Sciatic nerve (tissue), 2 donors: Measurements from ENCODE around the gene NUP188. TPM values are rescaled to one million over a fixed set of nuclear protein-coding genes. Genes with fewer than 3 reads are reported as not detected.
"Not testable (repeated sequence)": the region's sequence is repeated elsewhere in the genome, so short reads cannot be mapped to it uniquely, and the experiment has no call there.

Experiments used
- ATAC-seq: fragments of 200-7000 bp; cut with Tn5 transposase; one replicate; pipeline ENCODE4 v1.9.1; 2020; ENCODE audit warnings: mild to moderate bottlenecking, moderate library complexity
- DNase-seq: peaks from one replicate; pipeline ENCODE4 v3.0.0-alpha.2; 2020; ENCODE audit warnings: low spot score
- intact Hi-C: fragments of 100-400 bp; cut with DNase I; formaldehyde crosslinking; loops from one replicate; pipeline ENCODE4 v1.14.2; 2022
- total RNA-seq: library from RNA; stranded (reverse); fragmentation: NEBNext Ultra II Directional; extraction: Animal tissue kit (Norgen Biotek cat#: 25700); gene quantifications from one replicate; pipeline ENCODE4 v1.2.1, GENCODE V29; 2021
- donor health status: DM: no; HTN: no; CAD: no.
- donor health status: DM: no; HTN: no; CAD: no.

The NUP188 gene
- total RNA-seq, 1 donor from 2014 or later, result 46.4 TPM

DNA sequence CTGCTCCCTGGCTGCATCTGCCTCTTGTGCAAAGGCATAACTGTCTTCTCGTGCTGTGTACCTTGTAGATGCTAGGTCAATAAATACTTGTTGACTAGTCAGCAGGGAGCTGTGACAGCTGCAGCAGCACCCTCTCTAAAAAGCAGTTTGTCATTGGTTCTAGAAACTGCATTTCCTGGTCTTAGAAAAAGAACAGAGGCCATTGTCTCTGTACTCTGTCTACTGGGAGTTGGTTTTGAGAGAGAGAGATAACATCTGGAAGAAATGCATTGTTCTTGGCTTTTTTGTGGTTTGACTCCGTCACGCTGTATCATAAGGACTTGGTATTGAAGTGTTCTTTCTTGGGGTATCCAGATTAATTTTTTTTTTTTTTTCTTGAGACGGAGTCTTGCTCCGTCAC, 48.3 kb downstream of the NUP188 start:
- DNase-seq, result no peak
- ATAC-seq, result peak; percentile 60
- intact Hi-C loops, result no loop called here

DNA sequence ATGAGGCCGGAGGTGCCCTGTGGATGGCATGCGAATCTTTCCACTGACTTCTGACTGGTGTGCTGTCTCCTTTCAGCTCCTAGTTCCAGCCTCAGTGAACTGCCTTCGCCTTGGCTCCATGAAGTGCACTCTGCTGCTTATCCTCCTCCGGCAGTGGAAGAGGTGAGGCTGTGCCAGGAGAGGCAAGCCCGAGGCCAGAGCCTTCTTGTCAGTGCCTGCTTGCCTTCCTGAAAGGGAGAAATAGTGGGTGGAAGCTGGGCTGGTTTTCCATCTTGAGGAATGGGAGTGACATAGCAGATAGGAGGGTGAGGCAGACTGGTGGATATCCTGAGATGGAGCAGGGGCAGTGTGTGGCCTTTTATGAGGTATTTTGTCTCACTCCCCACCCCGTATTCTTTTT, 51.0 kb downstream of the NUP188 start:
- intact Hi-C loops, result no loop called here
- DNase-seq, result no peak
- no peak for ATAC-seq

DNA sequence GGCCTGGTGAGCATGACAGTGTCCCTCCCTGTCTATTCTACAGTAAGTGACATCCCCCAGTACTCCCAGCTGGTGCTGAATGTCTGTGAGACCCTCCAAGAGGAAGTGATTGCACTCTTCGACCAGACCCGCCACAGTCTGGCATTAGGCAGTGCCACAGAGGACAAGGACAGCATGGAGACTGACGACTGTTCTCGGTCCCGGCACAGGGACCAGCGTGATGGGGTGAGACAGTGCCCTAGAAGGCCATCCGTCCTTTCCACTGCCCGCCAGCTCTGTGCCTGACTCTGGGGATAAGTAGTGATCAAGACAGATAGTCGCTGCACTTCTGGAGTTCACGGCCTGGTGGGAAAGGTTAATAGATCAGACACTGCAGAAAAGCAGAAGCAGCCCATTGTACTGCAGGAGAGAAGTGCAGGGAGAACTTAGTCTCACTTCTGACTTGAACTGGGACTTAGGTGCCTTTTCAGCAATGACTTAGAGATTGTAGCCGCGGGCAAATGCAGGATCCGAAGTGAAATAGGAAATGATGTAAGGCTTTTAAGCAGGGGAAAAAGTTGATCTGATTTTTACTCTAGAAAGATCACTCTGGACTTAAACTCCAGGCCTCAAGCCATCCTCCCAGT, 52.2 kb downstream of the NUP188 start:
- ATAC-seq, result no peak
- intact Hi-C loops, result no loop called here
- DNase-seq, result no peak

DNA sequence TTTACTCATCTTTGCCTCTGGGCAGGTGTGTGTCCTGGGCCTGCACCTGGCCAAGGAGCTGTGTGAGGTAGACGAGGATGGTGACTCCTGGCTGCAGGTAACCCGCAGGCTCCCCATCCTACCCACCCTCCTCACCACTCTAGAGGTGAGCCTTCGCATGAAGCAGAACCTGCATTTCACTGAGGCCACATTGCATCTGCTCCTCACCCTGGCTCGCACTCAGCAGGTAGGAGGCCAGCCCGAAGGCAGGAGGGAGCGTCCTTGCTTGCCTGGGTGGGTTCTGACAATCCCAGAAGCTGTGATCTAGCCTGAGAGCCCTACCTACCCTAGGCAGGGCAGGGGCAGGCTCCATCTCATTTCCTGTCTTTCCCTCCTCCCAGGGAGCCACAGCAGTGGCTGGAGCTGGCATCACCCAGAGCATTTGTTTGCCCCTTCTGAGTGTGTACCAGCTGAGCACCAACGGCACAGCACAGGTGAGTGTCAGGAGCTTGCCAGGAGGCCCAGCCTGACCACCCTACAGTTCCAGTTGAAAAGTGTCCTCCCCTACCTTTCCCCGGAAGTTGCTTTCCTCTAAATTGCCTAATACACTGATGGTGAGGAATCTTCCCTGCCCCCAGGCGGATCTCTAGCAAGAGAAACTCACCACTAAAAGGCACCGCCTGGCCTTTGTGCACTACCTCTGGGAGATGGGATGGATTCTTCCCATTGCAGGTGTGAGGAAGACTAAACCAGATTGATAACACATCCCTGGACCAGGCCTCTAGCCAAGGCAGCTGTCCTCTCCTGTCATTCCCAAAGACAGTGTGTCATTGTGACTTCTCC, 54.2 kb downstream of the NUP188 start:
- ATAC-seq, result no peak
- DNase-seq, result no peak
- intact Hi-C loops, result no loop called here

DNA sequence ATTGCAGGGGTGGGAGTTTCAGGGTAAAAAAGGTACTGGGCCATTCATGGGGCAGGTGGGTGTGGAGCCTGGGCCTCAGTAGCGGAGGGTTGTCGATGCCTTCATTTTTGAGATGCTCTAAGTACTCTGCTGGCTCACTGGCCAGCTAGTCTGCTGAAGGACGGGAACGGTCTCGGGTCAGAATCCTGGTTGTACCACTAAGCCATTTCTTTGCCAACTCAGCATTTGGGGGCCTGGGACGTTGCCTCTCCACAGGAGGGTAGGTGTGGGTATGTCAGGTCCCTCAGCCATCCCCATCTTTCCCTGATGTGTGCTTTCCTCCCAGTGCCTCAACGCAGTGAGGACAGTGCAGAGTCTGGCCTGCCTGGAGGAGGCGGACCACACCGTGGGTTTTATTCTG, 55.5 kb downstream of the NUP188 start:
- DNase-seq (no peak), ATAC-seq (no peak)
- intact Hi-C loops, result no loop called here

DNA sequence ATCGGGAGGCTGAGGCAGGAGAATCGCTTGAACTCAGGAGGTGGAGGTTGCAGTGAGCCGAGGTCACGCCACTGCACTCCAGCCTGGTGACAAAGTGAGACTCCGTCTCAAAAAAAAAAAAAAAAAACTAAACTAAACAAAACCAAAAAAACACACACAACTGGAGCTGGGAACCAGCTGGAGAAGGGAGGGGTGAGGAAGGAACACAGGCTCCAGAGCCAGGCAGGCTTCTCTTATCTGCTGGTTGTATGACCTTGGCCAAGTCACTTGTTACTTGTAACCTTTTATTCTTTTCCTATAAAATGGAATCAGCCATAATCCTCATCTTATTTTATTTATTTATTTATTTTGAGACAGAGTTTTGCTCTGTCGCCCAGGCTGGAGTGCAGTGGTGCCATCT, 56.7 kb downstream of the NUP188 start:
- DNase-seq, ATAC-seq, intact Hi-C loops: not testable (repeated sequence)

DNA sequence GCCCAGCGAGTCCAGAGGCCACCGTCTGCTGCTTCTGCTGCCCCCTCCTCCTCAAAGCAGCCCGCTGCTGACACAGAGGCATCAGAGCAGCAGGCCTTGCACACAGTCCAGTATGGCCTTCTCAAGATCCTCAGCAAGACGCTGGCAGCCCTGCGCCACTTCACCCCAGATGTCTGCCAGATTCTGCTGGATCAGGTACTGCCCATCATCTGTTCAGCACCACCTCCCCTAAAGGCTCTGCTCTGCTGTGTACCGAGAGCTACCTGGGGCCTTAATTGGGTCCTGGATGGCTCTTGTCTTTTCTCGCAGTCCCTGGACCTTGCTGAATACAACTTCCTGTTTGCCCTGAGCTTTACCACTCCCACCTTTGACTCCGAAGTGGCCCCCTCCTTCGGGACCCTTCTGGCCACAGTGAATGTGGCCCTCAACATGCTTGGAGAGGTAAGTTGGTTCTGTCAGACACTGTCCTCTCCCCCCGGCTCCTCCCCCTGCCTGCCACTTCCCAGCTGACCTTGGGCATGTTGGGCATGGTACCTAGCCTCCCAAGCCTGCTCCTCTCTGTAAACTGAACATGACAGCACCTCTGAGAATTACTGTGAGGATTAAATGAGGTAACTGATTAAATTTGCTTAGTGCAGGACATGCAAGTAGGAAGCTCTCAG, 58.0 kb downstream of the NUP188 start:
- no peak for ATAC-seq

DNA sequence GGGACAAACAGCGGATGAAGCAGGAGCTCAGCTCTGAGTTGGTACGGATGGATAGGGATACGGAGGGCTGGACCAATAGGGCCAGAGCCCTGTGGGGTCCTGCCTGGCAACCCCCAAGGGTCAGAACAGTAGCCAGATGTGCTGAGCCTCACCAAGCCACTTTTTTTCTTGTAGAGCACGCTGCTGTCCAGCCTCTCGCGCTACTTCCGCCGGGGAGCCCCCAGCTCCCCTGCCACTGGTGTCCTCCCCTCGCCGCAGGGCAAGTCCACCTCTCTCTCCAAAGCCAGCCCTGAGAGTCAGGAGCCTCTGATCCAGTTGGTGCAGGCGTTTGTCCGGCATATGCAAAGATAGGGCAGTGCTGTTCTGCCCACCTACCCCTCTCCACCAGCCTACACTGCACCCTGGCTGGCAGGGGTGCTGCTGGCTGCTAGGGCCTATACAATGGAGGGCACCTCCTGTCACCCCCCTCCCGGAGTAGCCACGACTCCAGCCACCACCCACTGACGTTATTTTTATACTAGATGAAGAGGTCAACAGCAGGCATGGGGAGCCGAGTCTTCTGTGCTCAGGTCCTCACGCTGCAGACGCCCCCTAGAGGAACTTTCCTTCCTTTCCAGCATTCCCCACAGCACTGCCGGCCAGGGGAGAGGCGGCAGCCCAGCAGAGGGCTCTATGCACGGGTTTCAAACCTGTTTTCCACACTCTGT, 59.0 kb downstream of the NUP188 start:
- intact Hi-C loops, result no loop called here
- peak; percentile 82 for DNase-seq
- peak; percentile 90 for ATAC-seq

More for the DNA sequence above, 58.0 kb downstream of the NUP188 start:
- no peak for DNase-seq
- intact Hi-C loops, result no loop called here

DNA sequence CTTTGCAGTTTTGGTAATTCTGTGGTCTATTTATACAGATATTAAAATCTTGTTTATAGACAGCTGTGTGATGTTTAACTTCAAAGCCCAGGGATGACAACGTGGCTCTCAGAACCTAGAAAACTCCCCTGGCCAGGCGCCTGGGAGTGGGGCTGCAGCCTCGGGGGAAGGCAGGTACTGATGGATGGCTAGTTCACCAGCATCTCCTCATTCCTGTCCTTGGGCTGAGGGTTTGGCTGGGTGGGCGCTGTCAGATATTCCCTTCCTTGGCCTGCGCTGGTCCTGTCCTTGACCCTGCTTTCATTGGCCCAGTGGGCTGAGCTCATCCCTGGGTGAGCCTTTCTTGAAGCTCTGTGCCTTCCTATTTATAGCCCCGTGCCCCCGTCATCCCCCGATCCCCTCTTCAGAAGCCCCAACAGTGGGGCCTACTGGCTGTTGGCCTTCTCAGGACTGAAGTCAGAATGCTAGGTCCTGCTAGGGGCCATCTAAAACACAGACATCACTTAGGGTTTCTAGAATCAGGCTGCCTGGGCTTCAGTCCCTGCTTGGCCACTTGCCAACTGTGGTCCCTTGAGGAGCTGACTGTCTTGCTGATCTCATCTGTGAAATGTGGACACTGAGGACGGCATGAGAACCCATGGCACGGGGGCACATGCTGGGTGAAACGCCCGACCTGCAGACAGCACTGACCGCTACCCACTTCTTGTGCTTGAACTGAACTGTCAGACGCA, 59.7 kb downstream of the NUP188 start:
- peak; percentile 82 for DNase-seq
- intact Hi-C loops, result no loop called here
- ATAC-seq, result peak; percentile 41

DNA sequence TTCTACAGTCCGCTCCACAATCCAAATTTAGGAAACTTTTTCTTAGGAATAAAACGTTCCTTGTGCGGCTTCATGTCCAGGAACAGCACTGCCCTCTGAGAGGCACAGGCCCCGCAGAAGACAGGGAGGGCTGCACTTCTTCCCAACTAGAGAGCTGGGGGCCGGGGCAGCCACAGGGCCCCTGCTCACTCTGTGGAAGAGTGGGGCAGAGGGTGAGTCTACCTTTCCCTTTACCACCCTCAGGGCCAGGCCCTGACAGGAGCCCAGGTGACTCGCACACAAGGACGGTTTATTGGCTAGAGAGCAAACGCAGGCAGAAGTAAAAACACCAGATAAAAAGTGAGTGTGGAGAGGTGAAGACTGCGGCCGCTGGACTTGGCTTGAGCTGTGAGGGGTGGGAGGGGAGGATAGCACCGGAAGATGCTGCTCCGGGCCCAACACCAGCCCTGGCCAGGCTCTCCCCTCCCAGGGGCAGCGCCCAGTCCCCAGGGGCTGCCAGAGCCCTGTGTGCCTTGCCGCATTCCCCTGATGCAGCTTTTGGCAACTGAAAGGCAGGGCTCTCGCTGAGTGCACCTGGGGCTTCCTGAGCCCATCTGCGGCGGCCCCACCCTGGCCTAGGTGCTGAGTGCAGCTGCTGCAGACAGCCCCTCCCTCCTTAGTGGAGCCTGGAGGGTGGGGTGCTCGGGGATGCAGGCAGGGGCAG, 60.4 kb downstream of the NUP188 start:
- intact Hi-C loops, result no loop called here

DNA sequence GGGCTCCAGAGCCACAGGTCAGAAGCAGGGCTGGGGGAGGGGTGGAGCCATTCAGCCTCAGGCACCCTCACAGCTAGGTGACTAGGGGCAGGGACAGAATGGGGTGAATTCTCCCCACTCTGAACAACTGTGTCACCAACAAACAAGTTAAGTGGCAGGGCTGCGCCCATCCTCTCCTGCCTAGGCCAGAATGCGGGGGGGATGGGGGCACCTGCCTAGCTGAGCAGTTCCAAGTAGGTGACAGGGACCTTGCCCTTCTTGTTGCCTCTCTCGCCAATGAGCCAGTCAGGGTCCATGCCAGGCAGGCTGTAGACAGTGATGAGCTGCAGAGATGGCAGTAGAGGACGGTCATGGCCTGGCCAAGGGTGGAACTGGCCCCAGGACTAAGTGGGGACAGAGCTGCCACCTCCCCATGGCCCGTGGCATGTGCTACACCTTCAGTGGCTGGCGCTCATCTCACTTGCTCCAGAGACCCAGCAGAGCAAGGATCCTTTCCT, 61.0 kb downstream of the NUP188 start:
- intact Hi-C loops, result no loop called here
- ATAC-seq (no peak), DNase-seq (no peak)

More for the DNA sequence above, 60.4 kb downstream of the NUP188 start:
- no peak for ATAC-seq
- no peak for DNase-seq

DNA sequence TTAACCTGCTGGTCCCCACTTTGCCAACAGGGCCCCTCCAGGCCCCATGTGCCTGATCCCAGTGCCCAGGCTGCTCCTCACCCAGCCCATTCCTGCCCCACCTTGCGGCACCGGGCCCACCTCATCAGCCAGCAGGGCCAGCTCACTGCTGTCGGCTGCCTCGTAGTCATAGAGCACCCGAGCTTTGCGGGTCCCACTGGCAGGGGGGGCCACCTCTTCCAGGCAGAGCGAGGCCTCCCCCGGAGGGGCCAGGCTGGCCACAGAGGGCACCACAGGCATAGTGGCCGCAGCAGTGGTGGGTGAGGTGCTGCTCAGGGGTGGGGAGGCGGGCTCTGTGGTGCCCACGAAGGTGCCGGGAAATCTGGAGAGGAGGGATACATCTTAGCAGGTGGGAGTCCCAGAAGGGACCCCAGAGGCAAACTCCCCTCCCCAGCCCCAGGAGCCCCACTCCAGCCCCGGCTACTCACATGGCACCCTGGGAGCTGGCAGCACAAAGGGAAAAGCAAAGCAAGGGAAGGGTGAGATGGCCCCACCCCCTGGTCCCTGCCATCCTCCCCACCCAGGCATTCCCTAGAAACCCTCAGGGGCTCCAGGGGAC, 61.6 kb downstream of the NUP188 start:
- intact Hi-C loops, result no loop called here
- DNase-seq (no peak), ATAC-seq (no peak)

DNA sequence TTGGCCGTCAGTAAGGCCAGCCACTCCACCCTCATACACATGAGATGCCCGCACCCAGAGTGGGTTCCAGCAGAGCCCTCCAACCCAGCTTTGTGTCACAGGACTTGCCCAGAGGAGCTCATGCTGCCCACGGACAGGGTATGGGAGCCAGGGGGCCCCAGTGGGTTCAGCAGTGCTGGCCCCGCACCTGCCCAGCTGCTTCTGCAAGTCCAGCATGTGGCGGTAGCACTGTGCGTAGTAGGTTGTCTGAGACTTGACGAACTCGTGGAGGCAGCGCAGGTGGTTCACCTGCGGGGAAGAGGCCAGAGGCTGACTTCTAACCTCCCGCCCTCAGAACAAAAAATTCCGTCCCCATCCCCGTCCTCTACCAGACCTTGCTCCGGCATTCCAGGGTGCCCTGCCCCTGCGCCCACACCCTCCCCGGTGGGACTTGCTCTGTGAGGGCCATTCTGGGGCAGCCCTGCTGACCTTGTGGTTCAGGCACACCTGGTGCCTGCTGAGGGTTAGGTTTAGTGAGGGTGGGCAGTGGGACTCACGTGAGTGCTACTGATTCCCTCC, 62.2 kb downstream of the NUP188 start:
- no peak for DNase-seq
- no peak for ATAC-seq
- intact Hi-C loops, result no loop called here

DNA sequence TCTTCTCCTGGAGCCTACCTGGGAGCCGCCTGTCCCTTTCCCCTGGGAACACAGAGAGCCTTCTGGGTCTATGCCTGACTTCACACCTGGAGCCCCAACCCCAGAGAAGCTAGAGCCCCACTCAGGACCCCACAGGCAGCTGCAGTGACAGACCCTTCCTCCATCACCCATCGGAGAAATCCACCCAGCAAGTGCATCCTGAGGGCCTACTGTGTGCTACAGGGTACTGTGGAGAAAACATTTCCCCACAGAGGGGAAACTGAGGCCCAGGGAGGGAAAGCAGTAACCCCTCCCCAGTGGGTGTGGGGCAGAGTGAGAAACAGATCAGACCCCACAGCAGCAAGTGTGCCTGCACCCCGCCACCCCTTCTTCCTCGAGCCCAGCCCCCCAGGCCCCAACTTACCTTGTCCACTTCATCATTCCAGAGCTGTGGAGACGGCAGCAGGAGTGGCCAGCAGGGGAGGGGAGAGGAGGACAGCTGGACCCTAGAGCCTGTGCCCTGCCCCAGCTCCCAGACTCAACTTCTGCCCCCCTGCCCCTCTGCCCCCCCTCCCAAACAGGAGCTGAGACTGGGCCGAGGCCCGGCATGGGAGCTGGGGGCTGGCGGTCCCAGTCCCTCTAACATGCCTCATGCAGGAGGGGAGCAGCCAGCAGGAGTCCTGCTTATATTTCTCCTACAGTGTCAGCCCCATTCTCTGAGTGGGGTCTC, 62.9 kb downstream of the NUP188 start:
- intact Hi-C loops, result no loop called here
- DNase-seq, result no peak
- no peak for ATAC-seq

DNA sequence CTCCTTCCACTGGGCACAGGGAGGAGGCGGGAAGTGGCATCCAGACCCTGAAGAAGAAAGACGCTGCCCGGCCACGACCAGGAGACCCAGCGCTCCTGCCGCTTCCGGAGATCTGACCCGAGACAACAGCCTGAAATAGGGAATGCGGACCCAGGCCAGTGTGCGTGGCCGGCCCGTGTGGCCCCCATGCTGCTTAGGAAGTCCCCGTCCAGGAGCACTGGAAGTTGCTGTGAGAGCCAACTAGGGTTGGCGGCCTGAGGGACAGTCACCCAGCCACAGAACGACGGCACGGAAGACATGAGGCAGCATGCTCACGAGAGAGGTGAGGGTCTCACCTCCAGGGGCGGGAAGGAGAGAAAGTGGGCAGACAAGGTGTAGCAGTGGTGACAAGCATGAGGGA, 63.7 kb downstream of the NUP188 start:
- intact Hi-C loops, result no loop called here
- no peak for DNase-seq
- no peak for ATAC-seq

DNA sequence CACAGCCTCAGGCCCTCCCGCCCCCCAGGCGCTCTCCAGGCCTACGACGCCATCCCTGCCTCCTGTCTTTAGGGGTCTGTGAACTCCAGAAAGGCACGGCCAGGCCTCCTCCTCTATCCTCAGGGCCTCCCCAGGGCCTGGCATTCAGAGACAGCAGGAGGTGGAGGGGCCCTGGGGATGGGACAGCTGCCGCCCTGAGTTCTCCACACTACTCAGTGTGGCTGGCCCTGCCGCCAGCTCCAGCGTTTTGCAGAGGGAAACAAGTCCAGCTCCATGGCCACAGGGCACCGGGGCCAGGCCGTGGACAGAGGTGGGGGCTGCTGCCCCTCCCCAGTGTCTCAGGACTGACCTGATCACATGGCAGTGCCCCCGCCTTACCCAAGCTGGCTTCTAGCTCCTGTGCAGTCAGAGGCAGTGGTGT, 64.3 kb downstream of the NUP188 start:
- intact Hi-C loops, result no loop called here
- DNase-seq (no peak), ATAC-seq (no peak)

DNA sequence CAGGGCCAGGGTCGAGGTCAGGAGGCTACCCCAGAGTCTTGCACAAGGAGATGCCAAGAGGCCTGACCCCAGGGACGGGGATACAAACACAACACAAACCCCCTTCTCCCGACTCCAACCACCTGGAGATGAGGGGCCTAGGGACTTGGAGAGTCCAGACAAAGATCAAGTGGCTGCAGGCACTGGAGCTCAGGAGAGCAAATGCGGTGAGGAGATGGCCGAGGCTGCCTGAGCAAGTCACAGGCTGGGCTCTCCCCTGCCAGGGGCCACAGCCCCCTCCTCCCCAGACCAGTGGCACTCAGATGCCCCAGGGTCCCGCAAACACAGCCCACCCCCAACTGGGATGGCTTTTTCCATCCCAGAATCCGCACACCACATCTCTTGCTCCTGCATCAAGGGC, 64.8 kb downstream of the NUP188 start:
- intact Hi-C loops, result no loop called here
- ATAC-seq, result no peak
- no peak for DNase-seq
